HG03442 (cell line): ENCODE data around the gene AP3D1.
"Not testable (repeated sequence)": the region's sequence is repeated elsewhere in the genome, so short reads cannot be mapped to it uniquely, and the experiment has no call there.

Experiments used
- ATAC-seq: cut with Tn5 transposase; IDR thresholded peaks from one replicate; pipeline ENCODE4 v1.9.1; 2021; ENCODE audit warnings: mild to moderate bottlenecking, moderate library complexity; ENCODE audit not compliant: unreplicated experiment

AP3D1 gene

GRCh38 chr19:2091926-2092525 is 59.3 kb downstream of the AP3D1 start:
- ATAC-seq: not testable (repeated sequence)

- no peak for ATAC-seq
Measured at GRCh38 chr19:2089727-2090053, 61.7 kb downstream of the AP3D1 start.

DNA sequence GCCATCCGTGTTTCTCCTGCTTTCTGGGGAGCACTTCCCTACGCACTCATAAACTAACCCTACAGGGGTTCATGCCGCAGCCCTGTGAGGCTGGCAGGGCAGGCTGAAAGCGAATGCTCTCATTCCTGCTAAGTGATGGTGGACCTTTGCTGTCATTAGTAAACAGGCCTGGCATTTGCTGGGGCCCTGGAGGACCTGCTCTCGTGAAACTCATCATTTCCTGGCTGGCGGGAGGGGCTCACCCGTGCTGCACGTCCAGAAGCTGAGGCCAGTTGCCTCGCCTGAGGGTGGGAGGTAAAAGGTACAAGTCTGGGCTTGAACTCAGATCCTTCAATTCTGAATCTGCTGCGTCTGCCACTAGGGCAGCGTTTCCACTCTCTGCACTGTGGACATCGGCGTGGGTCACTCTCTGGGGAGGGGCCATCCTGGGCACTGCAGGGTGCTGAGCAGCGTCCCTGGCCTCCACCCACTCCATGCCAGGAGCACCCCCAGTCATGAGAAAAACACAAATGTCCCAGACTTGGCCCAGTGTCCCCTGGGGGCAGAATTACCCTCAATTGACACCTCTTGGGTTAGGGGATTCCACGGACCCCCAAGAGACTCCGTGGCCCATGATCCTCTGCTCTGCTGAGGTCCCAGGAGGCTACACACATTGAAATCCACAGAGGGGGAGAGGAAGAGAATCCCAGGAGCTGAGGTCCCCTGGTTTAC is 62.2 kb downstream of the AP3D1 start:
- ATAC-seq: no peak

DNA sequence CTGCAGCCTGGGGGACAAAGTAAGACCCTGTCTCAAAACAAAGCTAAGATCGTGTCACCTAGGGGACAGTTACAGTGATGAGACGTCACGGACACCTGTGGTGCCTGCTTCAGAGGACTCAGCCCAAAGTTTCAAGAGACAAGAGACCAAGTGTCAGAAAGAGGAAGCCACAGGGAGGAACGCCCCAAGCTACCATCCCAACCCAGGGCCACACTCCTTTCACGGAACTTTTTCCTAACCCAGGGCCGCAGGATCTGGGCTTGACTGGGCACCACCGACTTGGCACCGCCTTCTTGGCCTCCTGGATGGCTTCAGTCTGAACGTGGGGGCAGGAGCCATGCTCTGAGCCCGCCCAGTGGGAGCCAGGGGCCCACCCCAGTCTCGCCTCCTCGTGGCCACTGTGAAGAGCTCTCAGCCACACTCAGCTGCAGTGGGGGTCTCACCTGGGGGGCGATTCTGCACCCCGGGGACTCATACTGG is 63.7 kb downstream of the AP3D1 start:
- no peak for ATAC-seq

GRCh38 chr19:2086695-2087620 is 64.4 kb downstream of the AP3D1 start:
- ATAC-seq: not testable (repeated sequence)

DNA sequence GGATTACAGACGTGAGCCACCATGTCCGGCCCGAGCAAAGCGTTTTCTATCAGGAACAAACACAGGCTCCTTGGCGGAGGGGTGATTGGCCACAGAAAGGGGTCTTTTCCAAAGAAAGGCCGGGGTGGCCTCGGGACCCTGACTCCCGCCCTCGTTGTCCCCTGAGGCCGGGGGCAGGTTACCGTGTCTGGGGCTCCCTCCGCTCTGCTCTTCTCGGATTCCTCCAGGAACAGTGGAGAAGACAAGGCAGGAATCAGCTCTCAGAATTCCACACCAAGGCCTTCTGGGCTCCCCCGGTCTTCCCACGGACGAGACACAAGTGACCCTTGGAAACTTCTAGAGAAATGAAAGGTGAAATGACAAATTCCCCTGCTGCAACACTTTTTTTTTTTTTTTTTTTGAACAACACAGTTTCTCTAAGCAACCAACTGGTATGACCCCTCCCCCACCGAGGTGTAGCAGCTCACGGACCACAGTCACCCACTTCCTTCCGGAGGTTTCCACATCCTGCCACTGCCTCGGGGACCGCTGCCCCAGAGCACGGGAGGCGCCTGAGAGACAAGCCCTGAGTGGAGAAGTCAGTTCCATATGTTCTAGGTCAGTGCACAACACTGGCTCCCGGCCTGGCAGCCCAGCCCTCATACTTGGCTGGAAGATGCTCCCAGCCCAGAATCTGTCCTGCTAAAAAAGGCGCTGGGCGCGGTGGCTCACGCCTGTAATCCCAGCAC is 66.2 kb downstream of the AP3D1 start:
- ATAC-seq: peak; percentile 22

- ATAC-seq: no peak
Measured at GRCh38 chr19:2083174-2083854, 68.1 kb downstream of the AP3D1 start.

- no peak for ATAC-seq
Measured at GRCh38 chr19:2081873-2082810, 69.2 kb downstream of the AP3D1 start.

DNA sequence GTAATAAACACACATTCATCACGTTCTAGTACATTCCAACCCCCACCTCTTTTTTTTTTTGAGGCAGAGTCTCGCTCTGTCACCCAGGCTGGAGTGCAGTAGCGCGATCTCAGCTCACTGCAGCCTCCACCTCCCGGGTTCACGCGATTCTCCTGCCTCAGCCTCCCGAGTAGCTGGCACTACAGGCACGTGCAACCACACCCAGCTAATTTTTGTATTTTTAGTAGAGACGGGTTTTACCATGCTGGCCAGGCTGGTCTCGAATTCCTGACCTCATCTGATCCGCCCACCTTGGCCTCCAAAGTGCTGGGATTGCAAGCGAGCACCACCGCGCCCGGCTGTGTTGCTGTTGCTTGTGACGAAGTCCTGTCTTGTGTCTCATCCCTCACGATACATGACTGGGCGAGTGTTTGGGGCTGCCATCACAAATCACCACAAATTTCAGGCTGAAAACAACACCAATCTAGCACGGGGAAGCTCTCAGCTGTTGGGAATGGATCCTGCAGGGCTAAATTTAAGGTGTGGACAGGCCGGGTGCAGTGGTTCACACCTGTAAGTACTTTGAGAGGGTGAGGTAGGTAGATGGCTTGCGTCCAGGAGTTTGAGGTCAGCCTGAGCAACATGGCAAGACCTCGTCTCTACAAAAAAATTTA is 70.9 kb downstream of the AP3D1 start:
- no peak for ATAC-seq

GRCh38 chr19:2079865-2080301 is 71.5 kb downstream of the AP3D1 start:
- ATAC-seq: no peak

- no peak for ATAC-seq
Measured at GRCh38 chr19:2079076-2079864, 72.1 kb downstream of the AP3D1 start.

- ATAC-seq: no peak
Measured at GRCh38 chr19:2077833-2078619, 73.3 kb downstream of the AP3D1 start.

DNA sequence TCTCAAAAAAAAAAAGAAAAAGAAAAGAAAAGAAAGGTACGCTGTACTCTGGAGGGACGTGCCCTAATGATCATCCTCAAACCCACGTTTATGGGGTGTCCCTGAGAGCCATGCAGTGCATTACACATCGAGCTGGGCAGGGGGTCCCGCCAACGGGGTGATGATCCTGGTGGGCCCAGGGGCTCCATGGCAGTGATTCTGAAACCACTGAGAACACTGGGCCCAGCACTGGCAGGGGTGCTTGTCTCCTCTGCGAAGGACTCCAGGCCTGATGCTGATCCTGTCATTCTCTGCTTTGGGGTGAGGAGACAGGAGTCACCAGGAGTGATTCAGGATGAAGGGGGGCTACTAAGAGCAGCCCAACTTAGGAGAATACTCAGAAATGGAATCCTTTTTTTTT is 74.0 kb downstream of the AP3D1 start:
- no peak for ATAC-seq

DNA sequence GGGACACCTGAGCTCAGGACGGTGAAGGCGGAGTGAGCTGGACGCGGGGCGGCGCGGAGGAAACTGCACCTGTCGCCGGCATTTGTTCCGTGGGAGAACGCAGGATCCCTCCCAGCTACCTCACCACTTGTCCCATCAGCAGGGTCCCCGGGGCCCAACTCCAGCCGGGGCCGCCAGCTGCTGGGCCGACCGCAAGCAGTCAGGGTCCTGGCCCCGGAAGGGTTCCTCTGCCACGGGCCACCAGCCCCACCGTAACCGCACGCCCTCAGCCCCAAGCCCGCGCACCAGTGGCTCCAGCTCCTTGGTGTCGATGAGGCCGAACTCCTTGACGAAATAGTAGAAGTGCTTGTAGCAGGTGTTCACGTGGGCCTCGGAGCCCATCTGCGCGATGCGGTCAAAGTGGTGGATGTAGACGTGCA is 74.8 kb downstream of the AP3D1 start:
- ATAC-seq: no peak

DNA sequence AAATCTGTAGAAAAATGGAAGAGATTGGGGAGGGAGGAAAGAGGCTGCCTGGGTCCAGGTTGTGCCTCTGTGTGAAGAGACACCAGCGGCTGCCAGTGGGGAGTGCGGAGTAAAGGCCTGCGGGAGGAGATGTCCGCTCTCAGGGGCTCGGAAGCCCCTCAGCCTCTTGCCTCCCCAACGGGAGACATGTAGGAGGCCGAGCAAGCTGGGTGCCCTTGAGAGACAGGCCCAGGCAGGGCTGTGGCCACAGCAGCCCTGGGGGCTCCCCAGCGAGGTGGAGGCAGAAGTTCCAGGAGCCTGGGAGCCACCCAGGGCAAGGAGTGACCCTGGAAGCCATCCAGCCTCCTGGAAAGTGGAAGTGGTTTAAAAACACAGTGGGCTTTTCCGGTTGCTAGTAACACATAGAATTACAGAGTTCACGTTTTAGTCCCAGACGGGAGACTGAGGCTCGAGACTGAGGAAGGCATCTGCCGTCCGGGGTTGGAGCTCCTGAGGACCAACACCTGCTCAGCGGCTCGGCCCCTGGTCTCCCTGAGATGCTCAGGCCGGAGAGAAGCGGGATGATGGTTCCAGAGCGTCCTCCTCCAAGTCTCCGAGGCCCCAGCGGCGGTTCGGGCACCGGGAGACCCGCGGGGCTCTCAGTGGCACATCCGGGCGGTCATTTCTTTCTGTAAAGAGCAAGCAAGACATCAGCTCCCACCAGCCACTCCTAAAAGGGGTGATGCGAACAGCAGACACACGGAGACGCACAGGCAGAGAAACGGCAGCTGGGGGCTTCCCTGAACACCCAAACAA is 78.4 kb downstream of the AP3D1 start:
- no peak for ATAC-seq

DNA sequence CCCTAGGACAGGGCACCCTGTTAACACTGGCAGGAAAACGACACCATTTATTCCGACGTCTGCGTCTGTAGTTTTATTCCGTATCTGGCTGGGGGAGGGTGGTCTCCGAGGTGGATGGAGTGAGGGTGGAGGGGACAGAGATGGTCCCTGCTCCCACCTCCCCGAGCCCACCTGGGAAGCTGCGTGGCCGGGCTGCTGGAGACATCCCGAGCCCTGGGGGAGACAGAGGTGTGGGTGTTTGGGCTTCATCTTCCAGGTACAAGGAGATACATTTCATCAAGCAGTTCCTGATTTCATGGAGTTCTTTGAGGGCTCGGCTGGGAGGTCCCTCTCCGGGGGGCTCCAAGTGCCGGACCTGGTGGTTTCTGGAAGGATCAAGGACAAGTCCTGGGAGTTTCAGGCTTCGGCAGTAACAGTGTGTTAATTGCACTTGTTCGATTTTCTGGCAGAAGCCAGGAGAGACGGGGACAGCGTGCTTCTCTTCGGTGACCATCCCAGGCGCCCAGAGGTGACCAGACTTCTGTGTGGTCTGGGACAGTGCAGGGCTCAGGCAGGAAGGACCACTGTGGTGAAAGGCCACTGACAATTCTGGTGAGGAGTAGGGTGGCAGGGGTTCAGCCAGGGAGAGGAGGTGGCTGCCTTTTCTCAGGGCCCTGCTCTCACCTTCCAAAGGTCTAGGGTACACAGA is 80.2 kb downstream of the AP3D1 start:
- no peak for ATAC-seq
